BLaER1 (cell line): ENCODE results near the gene NHERF1.
A peak's percentile ranks its signal among the peaks of the same experiment; 100 is the strongest.

Experiments
- H3K27ac ChIP-seq: shearing (Covaris generic); formaldehyde crosslinking; 2 replicates; pipeline ENCODE4 v1.8.1; 2022
- H3K27me3 ChIP-seq: shearing (Covaris generic); formaldehyde crosslinking; 2 replicates; pipeline ENCODE4 v1.8.1; 2022
- H3K36me3 ChIP-seq: shearing (Covaris generic); formaldehyde crosslinking; 2 replicates; pipeline ENCODE4 v1.8.1; 2022
- H3K4me1 ChIP-seq: shearing (Covaris generic); formaldehyde crosslinking; 2 replicates; pipeline ENCODE4 v1.8.1; 2022
- H3K4me2 ChIP-seq: shearing (Covaris generic); formaldehyde crosslinking; 2 replicates; pipeline ENCODE4 v1.8.1; 2022
- H3K4me3 ChIP-seq: shearing (Covaris generic); formaldehyde crosslinking; 2 replicates; pipeline ENCODE4 v1.8.1; 2022
- H3K9ac ChIP-seq: shearing (Covaris generic); formaldehyde crosslinking; 2 replicates; pipeline ENCODE4 v1.8.1; 2022
- H3K9me3 ChIP-seq: shearing (Covaris generic); formaldehyde crosslinking; 2 replicates; pipeline ENCODE4 v1.8.1; 2022
- H4K20me1 ChIP-seq: shearing (Covaris generic); formaldehyde crosslinking; 2 replicates; pipeline ENCODE4 v1.8.1; 2022
- Cebpa-rat ChIP-seq: shearing (Covaris generic); IDR thresholded peaks from 2 replicates; pipeline ENCODE4 v1.8.1; 2022

Gene NHERF1

DNA sequence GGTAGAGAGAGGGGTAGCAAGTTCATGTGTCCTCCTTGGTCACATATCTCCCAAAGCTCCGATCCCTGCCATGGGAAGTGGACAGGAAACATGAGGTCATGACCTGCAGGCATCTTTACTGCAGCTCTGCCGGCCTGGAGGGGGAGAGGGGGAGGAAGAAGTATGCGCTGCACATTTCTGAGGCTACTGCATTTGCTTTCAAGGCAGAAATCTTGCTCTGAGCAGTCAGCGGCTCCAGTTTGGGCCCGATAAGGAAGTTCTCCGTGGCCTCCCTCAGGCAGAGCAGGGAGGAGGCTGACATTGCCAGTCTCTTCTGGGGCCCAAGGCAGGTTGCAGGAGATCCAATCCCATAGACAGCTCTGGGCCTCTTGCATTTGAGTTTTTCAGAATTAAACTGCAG is 1.5 kb upstream of the NHERF1 start:
- H3K27ac ChIP-seq: no peak overlapping the region
- H3K4me2 ChIP-seq: peak overlapping the region; percentile 100
- H4K20me1 ChIP-seq: peaks cover 34% of the 10 kb centered on the region
- TF ChIP-seq Cebpa-rat: no peak
- peaks cover 90% of the 10 kb centered on the region for H3K4me1 ChIP-seq
- no peaks in the 10 kb centered on the region for H3K9me3 ChIP-seq
- H3K36me3 ChIP-seq: no peaks in the 10 kb centered on the region
- no peak overlapping the region for H3K4me3 ChIP-seq
- H3K9ac ChIP-seq: no peak overlapping the region
- peaks cover 31% of the 10 kb centered on the region; the same call in 1 of the 2 replicates for H3K27me3 ChIP-seq

DNA sequence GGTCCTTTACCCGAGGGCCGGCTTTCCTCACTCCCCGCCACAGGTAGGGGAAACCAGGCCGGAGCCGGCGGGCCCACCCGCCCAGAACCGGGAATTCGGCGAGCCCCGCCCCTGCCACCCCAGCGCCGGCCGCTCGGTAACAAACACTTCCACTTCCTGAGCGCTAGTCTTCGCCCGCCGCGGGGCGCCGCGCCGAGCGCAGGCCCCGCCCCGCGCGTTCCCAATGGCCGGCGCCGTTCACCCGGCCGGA is 224 bp upstream of the NHERF1 start:
- Histone ChIP-seq H3K4me1 (peaks cover 80% of the 10 kb centered on the region), H3K4me3 (peak overlapping the region; percentile 96), H3K36me3 (peaks cover 7% of the 10 kb centered on the region; the same call in 1 of the 2 replicates), H3K27ac (peak overlapping the region; percentile 61; the same call in 1 of the 2 replicates), H3K9ac (peak overlapping the region; percentile 93; the same call in 1 of the 2 replicates), H3K9me3 (no peaks in the 10 kb centered on the region), H3K27me3 (peaks cover 31% of the 10 kb centered on the region; the same call in 1 of the 2 replicates), H4K20me1 (peaks cover 47% of the 10 kb centered on the region), H3K4me2 (peak overlapping the region; percentile 100)
- TF ChIP-seq Cebpa-rat: no peak

DNA sequence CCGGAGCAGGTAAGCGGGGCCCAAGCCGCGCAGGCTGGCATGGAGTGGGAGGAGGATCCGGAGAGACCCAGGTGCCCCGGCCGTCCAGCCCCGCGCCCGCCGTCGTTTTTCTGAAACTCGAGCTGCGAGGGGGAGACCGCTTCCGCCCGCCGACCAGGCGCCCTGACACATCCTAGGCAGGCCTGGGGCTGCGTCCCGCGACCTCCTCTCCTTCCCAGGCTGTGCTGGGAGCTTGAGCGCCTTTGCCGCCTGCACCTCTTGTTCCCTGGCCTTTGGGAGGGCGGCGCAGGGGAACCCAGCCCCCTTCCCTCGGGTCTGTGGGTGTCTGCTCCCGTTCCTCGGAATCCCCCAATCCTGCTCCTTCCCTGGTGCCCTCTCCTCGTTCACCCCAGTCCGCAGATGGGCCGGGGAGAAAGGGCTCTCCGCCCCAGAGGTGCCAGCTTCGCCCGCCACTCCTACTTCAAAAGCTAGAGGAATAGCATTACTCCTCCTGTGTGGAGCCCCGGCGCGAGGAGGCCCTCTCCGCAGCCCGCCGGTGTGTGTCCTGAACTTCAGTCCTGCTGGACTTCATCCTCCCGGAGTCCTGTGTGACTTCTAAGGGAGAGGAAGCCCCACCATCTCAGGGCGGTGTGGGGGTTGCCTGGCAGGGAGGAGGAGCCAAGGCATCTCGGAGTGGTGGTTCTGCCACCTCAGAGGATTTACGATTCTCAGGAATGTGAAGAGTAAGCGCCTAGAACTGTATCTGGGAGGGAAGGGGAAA is 1.0 kb downstream of the NHERF1 start:
- Histone ChIP-seq H4K20me1 (peaks cover 59% of the 10 kb centered on the region), H3K4me1 (peaks cover 79% of the 10 kb centered on the region), H3K36me3 (peaks cover 7% of the 10 kb centered on the region; the same call in 1 of the 2 replicates), H3K4me3 (peak overlapping the region; percentile 96), H3K4me2 (peak overlapping the region; percentile 100), H3K27ac (peak overlapping the region; percentile 89), H3K9ac (peak overlapping the region; percentile 93), H3K27me3 (peaks cover 31% of the 10 kb centered on the region; the same call in 1 of the 2 replicates), H3K9me3 (no peaks in the 10 kb centered on the region)
- no peak for TF ChIP-seq Cebpa-rat

DNA sequence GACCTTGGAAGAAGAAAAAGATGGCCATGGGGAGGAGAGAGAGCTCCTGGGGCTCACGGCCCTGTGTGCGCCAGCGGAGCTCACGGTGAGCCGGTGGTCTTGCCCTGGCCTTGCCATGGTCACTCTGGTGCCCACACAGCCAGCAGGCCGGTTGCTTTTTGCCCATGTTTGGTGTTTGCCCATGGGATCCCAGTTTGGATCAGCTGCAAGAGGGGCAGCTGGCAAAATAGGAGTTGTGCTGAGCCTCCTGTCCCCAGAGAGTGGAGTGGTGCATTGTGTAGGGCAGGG is 1.6 kb downstream of the NHERF1 start:
- Histone ChIP-seq H3K9ac (peak overlapping the region; percentile 93), H3K4me3 (peak overlapping the region; percentile 96), H3K4me1 (peaks cover 79% of the 10 kb centered on the region), H3K9me3 (no peaks in the 10 kb centered on the region), H3K36me3 (peaks cover 7% of the 10 kb centered on the region; the same call in 1 of the 2 replicates), H3K4me2 (peak overlapping the region; percentile 100), H3K27ac (no peak overlapping the region), H4K20me1 (peaks cover 64% of the 10 kb centered on the region), H3K27me3 (peaks cover 31% of the 10 kb centered on the region; the same call in 1 of the 2 replicates)
- no peak for TF ChIP-seq Cebpa-rat

DNA sequence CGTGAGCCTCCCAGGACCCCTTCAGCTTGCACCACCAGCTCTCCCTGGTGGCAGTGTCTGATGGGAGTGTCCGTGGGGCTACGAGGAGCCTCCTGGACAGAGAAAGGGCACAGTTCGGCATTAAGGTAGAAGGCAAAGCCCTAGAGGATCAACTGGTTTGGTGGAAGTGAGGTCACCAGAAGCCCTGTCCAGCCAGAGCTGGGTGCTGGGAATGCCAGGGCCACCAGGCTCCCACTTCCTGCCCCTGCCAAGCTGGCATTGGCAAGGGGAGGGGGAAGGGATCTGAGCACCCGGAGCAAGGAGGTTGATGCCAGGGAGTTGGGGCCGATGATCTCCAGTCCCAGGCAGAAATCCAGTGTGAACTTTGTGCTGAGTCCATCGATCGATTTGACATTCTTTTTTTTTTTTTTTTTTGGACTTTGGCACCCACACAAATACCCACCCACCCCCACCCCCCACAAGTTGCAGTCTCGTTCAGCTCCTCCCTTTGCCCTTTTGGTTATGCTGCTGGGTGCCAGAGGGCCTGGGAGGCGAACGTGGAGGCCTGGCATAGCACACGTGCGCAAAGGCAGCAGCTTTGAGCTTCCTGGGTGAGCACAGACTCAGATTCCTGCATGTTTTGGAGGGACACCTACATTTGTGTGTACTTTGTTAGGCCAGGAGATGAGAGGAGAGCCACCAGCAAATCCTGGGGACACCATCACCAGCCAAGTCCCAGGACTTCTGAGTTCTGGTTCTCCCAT is 2.1 kb downstream of the NHERF1 start:
- H3K9me3 ChIP-seq: no peaks in the 10 kb centered on the region
- H3K27ac ChIP-seq: no peak overlapping the region
- peaks cover 79% of the 10 kb centered on the region for H3K4me1 ChIP-seq
- no peak for TF ChIP-seq Cebpa-rat
- peak overlapping the region; percentile 93 for H3K9ac ChIP-seq
- H3K4me2 ChIP-seq: peak overlapping the region; percentile 100
- H3K36me3 ChIP-seq: peaks cover 7% of the 10 kb centered on the region; the same call in 1 of the 2 replicates
- H3K4me3 ChIP-seq: peak overlapping the region; percentile 96
- peaks cover 28% of the 10 kb centered on the region; the same call in 1 of the 2 replicates for H3K27me3 ChIP-seq
- peaks cover 70% of the 10 kb centered on the region for H4K20me1 ChIP-seq

DNA sequence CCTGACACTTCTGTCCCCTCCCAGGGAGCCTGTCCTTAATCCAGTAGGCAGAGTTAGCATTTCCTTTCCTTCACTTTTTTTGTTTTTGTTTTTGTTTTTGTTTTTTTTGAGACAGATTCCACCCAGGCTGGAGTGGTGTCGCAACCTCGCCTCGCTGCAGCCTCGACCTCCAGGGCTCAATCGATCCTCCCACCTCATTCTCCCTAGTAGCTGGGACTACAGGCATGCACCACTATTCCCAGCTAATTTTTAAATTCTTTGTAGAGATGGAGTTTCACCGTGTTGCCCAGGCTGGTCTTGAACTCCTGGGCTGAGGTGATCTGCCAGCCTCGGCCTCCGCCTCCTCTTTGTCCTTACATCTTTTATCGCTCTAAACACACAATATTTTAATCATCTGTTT is 4.0 kb downstream of the NHERF1 start:
- H3K4me3 ChIP-seq: no peak overlapping the region
- no peak for TF ChIP-seq Cebpa-rat
- H3K4me2 ChIP-seq: peak overlapping the region; percentile 51; the same call in 1 of the 2 replicates
- H3K4me1 ChIP-seq: peaks cover 80% of the 10 kb centered on the region
- no peak overlapping the region for H3K27ac ChIP-seq
- H3K36me3 ChIP-seq: peaks cover 7% of the 10 kb centered on the region; the same call in 1 of the 2 replicates
- H3K27me3 ChIP-seq: peaks cover 18% of the 10 kb centered on the region; the same call in 1 of the 2 replicates
- peaks cover 89% of the 10 kb centered on the region for H4K20me1 ChIP-seq
- no peak overlapping the region for H3K9ac ChIP-seq
- H3K9me3 ChIP-seq: no peaks in the 10 kb centered on the region

DNA sequence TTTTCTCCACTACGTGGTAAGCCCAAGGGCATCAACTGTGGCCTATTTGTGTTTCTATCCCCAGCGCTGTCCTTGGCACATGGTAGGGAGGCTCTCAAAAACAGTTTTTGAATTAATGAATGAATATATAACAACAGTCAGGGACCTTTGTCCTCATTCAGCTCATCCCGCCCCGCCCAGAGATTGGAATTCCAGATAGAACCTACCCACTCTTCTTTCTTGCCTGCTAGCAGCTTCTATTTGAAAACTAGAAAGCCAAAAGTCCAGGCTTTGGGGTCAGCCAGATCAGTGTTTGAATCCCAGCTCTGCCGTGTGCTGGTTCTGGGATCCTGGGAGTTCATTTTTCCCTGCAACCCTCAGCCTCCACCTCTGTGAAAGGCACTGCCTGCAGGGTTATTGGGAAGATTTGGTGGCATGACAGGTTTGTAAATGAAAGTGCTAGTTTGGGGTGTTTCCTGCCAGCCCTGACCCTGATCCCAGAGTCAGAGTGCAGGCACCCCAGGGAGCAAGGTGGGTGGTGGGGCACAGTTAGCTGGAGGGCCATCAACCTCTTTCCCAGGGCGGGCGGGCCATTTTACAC is 4.5 kb downstream of the NHERF1 start:
- Histone ChIP-seq H3K4me1 (peaks cover 80% of the 10 kb centered on the region), H3K9me3 (no peaks in the 10 kb centered on the region), H4K20me1 (peaks cover 94% of the 10 kb centered on the region), H3K4me2 (no peak overlapping the region), H3K36me3 (peaks cover 7% of the 10 kb centered on the region; the same call in 1 of the 2 replicates), H3K9ac (no peak overlapping the region), H3K4me3 (no peak overlapping the region), H3K27me3 (peaks cover 18% of the 10 kb centered on the region; the same call in 1 of the 2 replicates), H3K27ac (no peak overlapping the region)
- no peak for TF ChIP-seq Cebpa-rat

DNA sequence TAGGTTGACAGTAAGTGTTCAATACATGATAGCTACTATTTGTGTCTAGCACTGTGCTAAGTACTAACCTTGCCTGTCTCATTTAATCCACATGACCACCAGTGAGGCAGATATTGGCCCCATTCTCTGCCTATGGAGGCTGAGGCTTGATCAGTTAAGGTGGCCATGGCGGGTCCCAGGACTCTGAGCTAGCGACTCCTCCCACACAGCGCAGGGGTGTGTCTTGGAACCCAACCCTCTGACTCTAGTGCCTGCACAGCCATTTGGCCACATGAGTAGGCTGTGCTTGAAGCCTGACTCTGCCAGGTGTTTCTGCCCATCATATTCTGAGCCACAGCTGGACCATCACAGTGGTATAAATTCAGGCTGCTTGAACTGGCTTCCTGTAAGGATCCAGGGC is 6.4 kb downstream of the NHERF1 start:
- H3K4me3 ChIP-seq: no peak overlapping the region
- H3K36me3 ChIP-seq: peaks cover 7% of the 10 kb centered on the region; the same call in 1 of the 2 replicates
- TF ChIP-seq Cebpa-rat: no peak
- no peaks in the 10 kb centered on the region for H3K9me3 ChIP-seq
- peaks cover 88% of the 10 kb centered on the region for H3K4me1 ChIP-seq
- H3K27ac ChIP-seq: no peak overlapping the region
- H3K27me3 ChIP-seq: peaks cover 10% of the 10 kb centered on the region; the same call in 1 of the 2 replicates
- H3K4me2 ChIP-seq: 0 out of 2 replicates have a peak overlapping the region, but pooled peaks have one; percentile 0
- H3K9ac ChIP-seq: no peak overlapping the region
- H4K20me1 ChIP-seq: peaks cover 100% of the 10 kb centered on the region

DNA sequence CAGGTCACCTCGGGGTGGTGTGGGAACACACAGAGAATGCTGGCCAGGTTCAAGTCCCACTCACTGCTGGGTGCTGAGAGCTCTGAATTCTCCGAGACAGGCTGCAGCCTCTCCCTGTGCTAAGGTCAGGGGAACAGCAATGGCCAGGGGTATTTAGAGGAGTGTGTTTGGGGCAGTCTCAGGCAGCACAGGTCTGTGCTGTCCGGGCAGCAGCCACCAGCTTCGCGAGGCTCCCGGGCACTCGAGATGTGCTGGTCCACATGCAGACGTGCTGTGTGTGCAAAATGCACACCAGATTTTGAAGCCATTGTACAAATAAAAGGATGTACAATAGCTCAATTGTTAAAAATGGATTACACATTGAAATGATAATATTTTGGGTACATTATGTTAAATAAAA is 7.1 kb downstream of the NHERF1 start:
- peaks cover 100% of the 10 kb centered on the region for H4K20me1 ChIP-seq
- H3K9ac ChIP-seq: no peak overlapping the region
- H3K27me3 ChIP-seq: 0 out of 2 replicates have a peak, but pooled peaks cover 3% of the 10 kb centered on the region

More for the DNA sequence above, 7.1 kb downstream of the NHERF1 start:
- H3K4me1 ChIP-seq: peaks cover 88% of the 10 kb centered on the region
- H3K4me3 ChIP-seq: no peak overlapping the region
- H3K4me2 ChIP-seq: 0 out of 2 replicates have a peak overlapping the region, but pooled peaks have one; percentile 0
- no peak overlapping the region for H3K27ac ChIP-seq
- H3K9me3 ChIP-seq: no peaks in the 10 kb centered on the region
- TF ChIP-seq Cebpa-rat: no peak
- peaks cover 7% of the 10 kb centered on the region; the same call in 1 of the 2 replicates for H3K36me3 ChIP-seq
